Lower leg skin (tissue), 4 donors: ENCODE data around the gene RIMKLB. TPM values are rescaled to one million over a fixed set of nuclear protein-coding genes. Genes with fewer than 3 reads are reported as not detected.
A peak's percentile ranks its signal among the peaks of the same experiment; 100 is the strongest.

Experiments used
- DNase-seq, 2 donors: peaks; one replicate each; pipeline ENCODE4 v3.0.0-alpha.2; 2019; ENCODE audit warnings: low spot score in 2 of 2
- H3K4me3 ChIP-seq: fragments of 200-600 bp; sonication (generic); 2 replicates; pipeline ENCODE4 v1.5.1; 2017; ENCODE audit warnings: mild to moderate bottlenecking, low read depth; ENCODE audit not compliant: poor library complexity, severe bottlenecking
- CTCF ChIP-seq, 3 donors: fragments of 450-650 bp; IDR thresholded peaks; one replicate each; pipeline ENCODE4 v1.5.1; 2016; ENCODE audit warnings: antibody characterized with exemption in 3 of 3, mild to moderate bottlenecking in 3 of 3, moderate library complexity in 2 of 3
- POLR2A ChIP-seq, 2 donors: fragments of 450-650 bp; IDR thresholded peaks; one replicate each; pipeline ENCODE4 v1.6.1; 2016 to 2017; ENCODE audit warnings: antibody characterized with exemption in 2 of 2, mild to moderate bottlenecking in 1 of 2, moderate library complexity in 1 of 2
- WGBS, 2 donors: methylation state at CpG; one replicate each; pipeline ENCODE4 v1.1.5; 2018; 5-methylcytosine and 5-hydroxymethylcytosine counted together
- intact Hi-C: fragments of 100-400 bp; cut with DNase I; formaldehyde crosslinking; loops from one replicate; pipeline ENCODE4 v1.15.0; 2023; ENCODE audit warnings: low total_unique reads
- total RNA-seq, 4 donors: library from RNA; depleted of rRNA; stranded (reverse); fragments of >200 nt; gene quantifications; one replicate each; pipeline ENCODE4 v1.1.0, GENCODE V29; 2016

The RIMKLB gene
- total RNA-seq, 4 donors from 2014 or later, result 5.8 to 17.9 (median 11.8) TPM

- no peak for DNase-seq
- TF ChIP-seq CTCF (IDR thresholded peaks at IDR 0.05) (no peak), POLR2A (IDR thresholded peaks at IDR 0.05) (no peak)
- intact Hi-C loops, result no loop called here
- H3K4me3 ChIP-seq, result no peak overlapping the region
- WGBS, 2 donors, result 87% methylated on average over 5 of the region's 5 CpGs
These were observed 25.4 kb upstream of the RIMKLB start for GRCh38 chr12:8672381-8672780.

- no peak overlapping the region for H3K4me3 ChIP-seq
- TF ChIP-seq CTCF (IDR thresholded peaks at IDR 0.05) (no peak), POLR2A (IDR thresholded peaks at IDR 0.05) (no peak)
- WGBS, 2 donors, result 33 to 35% methylated on average over 3 of the region's 3 CpGs
- intact Hi-C loops, result no loop called here
- DNase-seq, result no peak
These were observed 22.2 kb upstream of the RIMKLB start for GRCh38 chr12:8675591-8676036.

GRCh38 chr12:8676651-8677050 lies 21.1 kb upstream of the RIMKLB start:
- TF ChIP-seq CTCF (IDR thresholded peaks at IDR 0.05) (no peak), POLR2A (IDR thresholded peaks at IDR 0.05) (no peak)
- intact Hi-C loops, result no loop called here
- H3K4me3 ChIP-seq, result no peak overlapping the region
- DNase-seq, result no peak
- 84 to 87% methylated on average over 4 of the region's 4 CpGs for WGBS, 2 donors

GRCh38 chr12:8677362-8677761 lies 20.4 kb upstream of the RIMKLB start:
- intact Hi-C loops, result no loop called here
- no peak overlapping the region for H3K4me3 ChIP-seq
- no peak for DNase-seq
- TF ChIP-seq CTCF (IDR thresholded peaks at IDR 0.05), result no peak
- TF ChIP-seq POLR2A (IDR thresholded peaks at IDR 0.05), result no peak
- WGBS, 2 donors, result 85 to 95% methylated on average over 3 of the region's 3 CpGs

GRCh38 chr12:8678661-8679111 lies 19.1 kb upstream of the RIMKLB start:
- DNase-seq, result peak in 1 of 2 donors; percentile 23
- no peak overlapping the region for H3K4me3 ChIP-seq
- TF ChIP-seq POLR2A (IDR thresholded peaks at IDR 0.05) (no peak), CTCF (IDR thresholded peaks at IDR 0.05) (no peak)
- intact Hi-C loops, result no loop called here
- WGBS, 2 donors, result 53 to 66% methylated on average over 3 of the region's 3 CpGs

GRCh38 chr12:8680533-8680932 lies 17.3 kb upstream of the RIMKLB start:
- intact Hi-C loops, result loop anchor here (10.0 kb wide), 1 partner anchor 214 kb away; no protein-coding TSS in a partner anchor
- WGBS, 2 donors, result 69 to 85% methylated on average over 9 of the region's 9 CpGs
- H3K4me3 ChIP-seq, result no peak overlapping the region
- DNase-seq, result no peak
- no peak for TF ChIP-seq POLR2A (IDR thresholded peaks at IDR 0.05)
- TF ChIP-seq CTCF (IDR thresholded peaks at IDR 0.05), result no peak
